Trophoblast cell (in vitro differentiated cells and primary cell): ENCODE data around the gene ZNF423.

Experiments used
- DNase-seq, 2 donors: peaks; one replicate each; pipeline ENCODE4 v3.0.0-alpha.2; 2016
- H2AFZ ChIP-seq: 2 replicates; pipeline ENCODE4 v1.6.1; 2013; ENCODE audit warnings: low read length, moderate library complexity, mild to moderate bottlenecking; ENCODE audit not compliant: insufficient read depth, poor library complexity
- H2AK5ac ChIP-seq: 2 replicates; pipeline ENCODE4 v1.6.1; 2013; ENCODE audit warnings: mild to moderate bottlenecking, low read length
- H2BK120ac ChIP-seq: 2 replicates; pipeline ENCODE4 v1.6.1; 2013; ENCODE audit warnings: low read length, mild to moderate bottlenecking, moderate library complexity; ENCODE audit not compliant: insufficient read depth, poor library complexity
- H2BK12ac ChIP-seq: 2 replicates; pipeline ENCODE4 v1.6.1; 2013; ENCODE audit warnings: mild to moderate bottlenecking, low read length, moderate library complexity
- H2BK5ac ChIP-seq: 2 replicates; pipeline ENCODE4 v1.6.1; 2013; ENCODE audit warnings: low read length, low read depth, moderate library complexity, mild to moderate bottlenecking; ENCODE audit not compliant: poor library complexity
- H3K14ac ChIP-seq: 2 replicates; pipeline ENCODE4 v1.6.1; 2013; ENCODE audit warnings: mild to moderate bottlenecking, low read length
- H3K18ac ChIP-seq: 2 replicates; pipeline ENCODE4 v1.6.1; 2013; ENCODE audit warnings: mild to moderate bottlenecking, low read length
- H3K23ac ChIP-seq: 2 replicates; pipeline ENCODE4 v1.6.1; 2013; ENCODE audit warnings: low read length
- H3K27ac ChIP-seq: 2 replicates; pipeline ENCODE4 v1.5.1; 2013; ENCODE audit warnings: low read depth, mild to moderate bottlenecking, inconsistent platforms, low read length, moderate library complexity
- H3K27me3 ChIP-seq: 2 replicates; pipeline ENCODE4 v1.6.1; 2013; ENCODE audit warnings: inconsistent platforms, mild to moderate bottlenecking, low read length, moderate library complexity; ENCODE audit not compliant: insufficient read depth
- H3K36me3 ChIP-seq, 2 experiments: 1 replicate in 1 of 2; 2 replicates in 1 of 2; pipeline ENCODE4 v1.6.1; 2013; ENCODE audit warnings: low read length in 2 of 2, mild to moderate bottlenecking in 2 of 2, moderate library complexity in 1 of 2; ENCODE audit not compliant: insufficient read depth in 2 of 2, control insufficient read depth in 1 of 2
- H3K4ac ChIP-seq: 2 replicates; pipeline ENCODE4 v1.6.1; 2013; ENCODE audit warnings: low read depth, mild to moderate bottlenecking, low read length, moderate library complexity
- H3K4me1 ChIP-seq, 2 experiments: 1 replicate in 1 of 2; 2 replicates in 1 of 2; pipeline ENCODE4 v1.6.1; 2013; ENCODE audit warnings: low read length in 2 of 2, mild to moderate bottlenecking in 2 of 2, moderate library complexity in 1 of 2; ENCODE audit not compliant: insufficient read depth in 2 of 2, control insufficient read depth in 1 of 2
- H3K4me2 ChIP-seq: 2 replicates; pipeline ENCODE4 v1.6.1; 2013; ENCODE audit warnings: inconsistent platforms, mild to moderate bottlenecking, low read length, moderate library complexity
- H3K4me3 ChIP-seq: 2 replicates; pipeline ENCODE4 v1.5.1; 2013; ENCODE audit warnings: mild to moderate bottlenecking, low read depth, low read length, inconsistent platforms
- H3K79me1 ChIP-seq: one replicate; pipeline ENCODE4 v1.6.1; 2013; ENCODE audit warnings: low read length
- H3K79me2 ChIP-seq: 2 replicates; pipeline ENCODE4 v1.6.1; 2013; ENCODE audit warnings: low read length, mild to moderate bottlenecking; ENCODE audit not compliant: control insufficient read depth, insufficient read depth, poor library complexity
- H3K9ac ChIP-seq: 2 replicates; pipeline ENCODE4 v1.6.1; 2013; ENCODE audit warnings: mild to moderate bottlenecking, low read length
- H3K9me3 ChIP-seq: 2 replicates; pipeline ENCODE4 v1.6.1; 2013; ENCODE audit warnings: low read depth, mild to moderate bottlenecking, control low read depth, inconsistent platforms, low read length; ENCODE audit not compliant: insufficient read depth
- H4K12ac ChIP-seq: 2 replicates; pipeline ENCODE4 v1.6.1; 2013; ENCODE audit warnings: low read depth, mild to moderate bottlenecking, low read length, moderate library complexity
- H4K8ac ChIP-seq: 2 replicates; pipeline ENCODE4 v1.6.1; 2013; ENCODE audit warnings: low read depth, mild to moderate bottlenecking, low read length, moderate library complexity
- H4K91ac ChIP-seq: one replicate; pipeline ENCODE4 v1.6.1; 2013; ENCODE audit warnings: low read depth, mild to moderate bottlenecking, low read length, moderate library complexity
- WGBS: extraction: QIAGEN DNeasy Blood & Tissue Kit; methylation state at CpG from one replicate; pipeline ENCODE4 v1.1.7; 2013; ENCODE audit warnings: missing lambda C conversion rate; ENCODE audit not compliant: insufficient read length, insufficient coverage; ENCODE audit errors: extremely low coverage; 5-methylcytosine and 5-hydroxymethylcytosine counted together

Gene ZNF423

DNA sequence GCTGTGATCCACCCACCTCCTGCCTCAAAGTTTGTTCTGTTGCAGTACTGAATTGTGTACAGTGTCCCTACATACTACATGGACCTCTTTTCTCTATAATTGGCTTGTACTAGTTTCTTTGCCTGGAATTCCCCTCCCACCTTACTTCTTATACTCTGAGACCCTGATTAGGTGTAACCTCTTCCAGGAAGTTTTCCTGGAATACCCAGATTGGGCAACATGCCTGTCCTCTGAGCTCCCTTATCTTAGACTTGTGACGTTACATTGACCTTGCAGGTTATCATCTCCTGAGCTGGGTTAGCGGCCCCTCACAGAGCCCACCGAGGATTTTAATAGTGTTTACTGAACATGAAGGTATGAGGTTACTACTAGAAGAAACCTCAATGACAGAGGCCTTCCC is 237.0 kb downstream of the ZNF423 start:
- no CpG with 5 or more reads among the region's 3 CpGs for WGBS
- H3K14ac ChIP-seq: no peak overlapping the region
- H3K9ac ChIP-seq: no peak overlapping the region
- H3K4me3 ChIP-seq: no peak overlapping the region
- no peak overlapping the region for H2AK5ac ChIP-seq
- no peak overlapping the region for H2BK12ac ChIP-seq
- H4K12ac ChIP-seq: no peak overlapping the region
- H3K23ac ChIP-seq: no peak overlapping the region
- peaks cover 0 to 2% of the 10 kb centered on the region in 2 experiments for H3K36me3 ChIP-seq
- H3K4me2 ChIP-seq: no peak overlapping the region
- no peaks in the 10 kb centered on the region for H3K79me1 ChIP-seq
- H4K91ac ChIP-seq: no peak overlapping the region
- no peak overlapping the region for H2BK120ac ChIP-seq
- peaks cover 14 to 18% of the 10 kb centered on the region in 2 experiments for H3K4me1 ChIP-seq
- H3K4ac ChIP-seq: no peak overlapping the region
- DNase-seq: no peak
- H4K8ac ChIP-seq: no peak overlapping the region
- no peak overlapping the region for H2AFZ ChIP-seq
- H3K79me2 ChIP-seq: no peaks in the 10 kb centered on the region
- H3K9me3 ChIP-seq: peaks cover 2% of the 10 kb centered on the region
- no peak overlapping the region for H2BK5ac ChIP-seq
- no peaks in the 10 kb centered on the region for H3K27me3 ChIP-seq
- H3K27ac ChIP-seq: no peak overlapping the region
- H3K18ac ChIP-seq: no peak overlapping the region

DNA sequence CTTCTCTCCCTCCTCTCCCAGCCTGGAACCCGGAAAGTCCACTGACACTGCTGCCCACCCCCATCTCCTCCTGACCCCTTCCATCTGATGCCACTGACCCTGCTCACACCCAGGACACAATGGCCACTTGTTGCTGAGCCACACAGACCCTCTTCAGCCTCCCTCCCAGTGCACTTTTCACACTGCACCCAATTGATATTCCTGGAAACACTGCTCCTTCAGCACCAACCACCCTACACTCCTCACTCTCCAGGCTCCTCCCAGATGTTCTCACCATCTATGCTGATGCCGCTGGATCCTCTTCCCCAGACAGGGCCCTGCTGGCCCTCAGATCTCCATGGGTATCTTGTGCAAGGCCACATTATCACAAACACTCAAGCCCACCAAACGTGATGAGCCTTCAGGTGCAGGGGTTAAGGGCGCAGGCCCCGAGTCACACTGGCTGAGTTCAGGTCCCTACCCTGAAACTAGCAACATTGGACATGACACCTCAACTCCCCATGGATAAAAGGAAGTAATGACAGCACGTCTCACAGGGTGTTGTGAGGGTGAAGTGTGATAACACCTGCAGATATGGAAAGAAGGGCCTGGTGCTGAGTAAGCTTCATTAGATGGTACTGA is 238.1 kb downstream of the ZNF423 start:
- H3K27me3 ChIP-seq: no peaks in the 10 kb centered on the region
- no peak overlapping the region for H3K4me2 ChIP-seq
- H3K4me3 ChIP-seq: no peak overlapping the region
- H3K14ac ChIP-seq: no peak overlapping the region
- H3K79me1 ChIP-seq: no peaks in the 10 kb centered on the region
- H2BK120ac ChIP-seq: no peak overlapping the region
- no peak overlapping the region for H2BK12ac ChIP-seq
- no peak overlapping the region for H4K8ac ChIP-seq
- peaks cover 0 to 2% of the 10 kb centered on the region in 2 experiments for H3K36me3 ChIP-seq
- H3K79me2 ChIP-seq: no peaks in the 10 kb centered on the region
- H3K18ac ChIP-seq: no peak overlapping the region
- no peak overlapping the region for H3K9ac ChIP-seq
- H3K4ac ChIP-seq: no peak overlapping the region
- H3K23ac ChIP-seq: no peak overlapping the region
- H3K9me3 ChIP-seq: no peaks in the 10 kb centered on the region
- H4K91ac ChIP-seq: no peak overlapping the region
- no peak overlapping the region for H3K27ac ChIP-seq
- H2AK5ac ChIP-seq: no peak overlapping the region
- H3K4me1 ChIP-seq: peaks cover 14 to 18% of the 10 kb centered on the region in 2 experiments
- no peak for DNase-seq
- H4K12ac ChIP-seq: no peak overlapping the region
- no peak overlapping the region for H2BK5ac ChIP-seq
- H2AFZ ChIP-seq: no peak overlapping the region
- WGBS: no CpG with 5 or more reads among the region's 6 CpGs

GRCh38 chr16:49617016-49617629 is 238.8 kb downstream of the ZNF423 start:
- H4K12ac ChIP-seq: no peak overlapping the region
- no peaks in the 10 kb centered on the region for H3K79me1 ChIP-seq
- H3K23ac ChIP-seq: no peak overlapping the region
- peaks cover 14 to 18% of the 10 kb centered on the region in 2 experiments for H3K4me1 ChIP-seq
- no peak for DNase-seq
- no peak overlapping the region for H2BK12ac ChIP-seq
- no peak overlapping the region for H2BK120ac ChIP-seq
- H3K9ac ChIP-seq: no peak overlapping the region
- H3K79me2 ChIP-seq: no peaks in the 10 kb centered on the region
- no peak overlapping the region for H3K14ac ChIP-seq
- H4K91ac ChIP-seq: no peak overlapping the region
- no peak overlapping the region for H3K27ac ChIP-seq
- H3K4me2 ChIP-seq: no peak overlapping the region
- H2AK5ac ChIP-seq: no peak overlapping the region
- H4K8ac ChIP-seq: no peak overlapping the region
- H2BK5ac ChIP-seq: no peak overlapping the region
- H2AFZ ChIP-seq: no peak overlapping the region
- WGBS: no CpG with 5 or more reads among the region's 4 CpGs
- H3K27me3 ChIP-seq: no peaks in the 10 kb centered on the region
- no peak overlapping the region for H3K18ac ChIP-seq
- H3K9me3 ChIP-seq: no peaks in the 10 kb centered on the region
- no peak overlapping the region for H3K4me3 ChIP-seq
- peaks cover 0 to 2% of the 10 kb centered on the region in 2 experiments for H3K36me3 ChIP-seq
- no peak overlapping the region for H3K4ac ChIP-seq

DNA sequence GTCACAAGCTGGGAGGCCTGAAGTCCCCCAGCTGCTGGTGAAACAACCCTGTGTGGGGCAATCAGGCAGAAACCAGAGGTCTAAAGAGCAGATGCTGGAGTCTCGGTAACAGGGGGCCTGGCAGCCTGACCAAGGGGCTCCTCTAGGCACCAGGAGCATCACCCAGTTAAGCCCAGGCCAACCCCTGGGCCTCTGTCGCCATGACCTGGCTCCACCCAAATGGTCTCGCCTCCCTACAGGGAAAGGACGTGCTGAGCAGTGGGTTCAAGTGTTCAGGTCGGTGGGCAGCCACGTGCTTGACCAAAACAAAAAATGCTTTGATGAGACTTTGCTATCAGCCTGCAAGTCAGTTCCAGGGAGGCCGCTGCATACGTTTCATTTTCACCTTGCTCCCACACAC is 240.3 kb downstream of the ZNF423 start:
- Histone ChIP-seq H3K4ac (no peak overlapping the region), H2BK5ac (no peak overlapping the region), H4K8ac (no peak overlapping the region), H3K36me3 (no peaks in the 10 kb centered on the region), H3K18ac (no peak overlapping the region), H3K23ac (no peak overlapping the region), H2BK12ac (no peak overlapping the region), H4K12ac (no peak overlapping the region), H2AFZ (no peak overlapping the region), H3K14ac (no peak overlapping the region), H3K27me3 (no peaks in the 10 kb centered on the region), H3K4me1 (peaks cover 2 to 6% of the 10 kb centered on the region in 2 experiments), H3K4me2 (no peak overlapping the region), H3K27ac (no peak overlapping the region), H3K9me3 (no peaks in the 10 kb centered on the region), H4K91ac (no peak overlapping the region), H3K79me2 (no peaks in the 10 kb centered on the region), H2BK120ac (no peak overlapping the region), H3K9ac (no peak overlapping the region), H3K79me1 (no peaks in the 10 kb centered on the region), H2AK5ac (no peak overlapping the region), H3K4me3 (no peak overlapping the region)
- no peak for DNase-seq
- WGBS: no CpG with 5 or more reads among the region's 8 CpGs
